ENCODE data around the gene PDE8B. TPM values are rescaled to one million over a fixed set of nuclear protein-coding genes. Genes with fewer than 3 reads are reported as not detected.
A peak's percentile ranks its signal among the peaks of the same experiment; 100 is the strongest.

PDE8B gene
- total RNA-seq, 2 donors from 2014 or later: 0.10 TPM; not detected in 1

DNA sequence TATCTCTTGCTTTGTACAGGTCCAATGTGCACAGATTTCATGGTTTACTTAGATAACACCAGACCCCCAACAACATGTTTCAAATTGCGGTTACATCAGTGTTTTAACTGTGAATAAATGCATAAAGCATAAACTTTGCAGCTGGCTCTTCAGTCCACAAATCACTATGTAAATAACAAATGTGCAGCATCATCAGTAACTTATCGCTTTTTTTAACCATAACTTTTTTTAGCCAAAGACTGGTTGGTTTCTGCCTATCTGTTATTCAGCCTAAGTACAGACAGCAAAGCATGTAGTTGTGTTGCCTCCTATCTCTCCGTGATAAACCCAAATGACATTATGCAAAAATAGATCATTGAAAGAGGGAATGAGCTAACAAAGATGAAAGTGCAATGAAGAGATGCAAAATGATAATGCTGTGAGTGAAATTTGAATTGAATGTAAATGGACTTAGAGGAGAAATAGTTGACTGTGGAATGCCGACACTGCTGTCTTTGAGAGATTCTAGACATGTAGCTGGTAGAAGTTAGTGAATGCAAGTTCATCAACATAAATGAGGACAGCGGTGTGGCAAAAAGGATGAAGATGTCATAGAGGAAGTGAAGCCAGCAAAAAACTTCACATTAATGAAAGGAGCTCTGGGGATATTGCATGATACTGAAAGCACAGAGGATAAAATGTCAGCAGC lies 108.8 kb downstream of the PDE8B start:
- DNase-seq (ENCODE audit: low spot score in 2 of 2): no peak
- Mint-ChIP-seq H3K9me3 (no peaks in the 10 kb centered on the region), H3K27ac (no peak overlapping the region), H3K36me3 (no peaks in the 10 kb centered on the region)
- ATAC-seq: no peak

DNA sequence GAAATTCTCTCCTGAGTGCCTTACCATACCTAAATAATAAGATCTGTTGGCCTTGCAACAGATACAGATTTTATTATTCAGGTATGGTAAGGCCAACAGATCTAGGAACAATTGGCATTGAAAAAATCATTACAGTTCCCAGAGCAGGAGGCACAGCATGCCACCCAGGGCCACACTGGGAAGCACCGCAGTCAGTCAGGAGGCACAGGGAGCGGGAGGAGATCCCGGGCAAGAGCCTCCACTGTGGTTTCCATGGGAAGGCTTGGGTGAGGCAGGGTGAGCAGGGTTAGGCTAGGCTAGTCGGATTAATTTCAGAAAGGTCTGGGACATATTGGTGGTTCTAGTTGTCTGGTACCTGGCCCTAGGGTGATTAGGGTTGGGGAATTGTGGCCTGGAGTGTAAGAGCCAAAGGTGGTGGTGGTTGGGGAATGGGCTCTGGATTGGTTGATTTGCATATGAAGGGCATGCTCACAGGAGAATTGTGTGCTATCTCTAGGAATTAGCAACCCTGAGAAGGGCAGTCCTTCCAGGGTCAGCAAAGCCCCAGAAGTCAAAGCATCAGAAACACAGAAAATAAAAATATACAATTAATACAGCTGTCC lies 111.4 kb downstream of the PDE8B start:
- DNase-seq (ENCODE audit: low spot score in 2 of 2): no peak
- ATAC-seq: no peak
- Mint-ChIP-seq H3K9me3 (no peaks in the 10 kb centered on the region), H3K27ac (no peak overlapping the region), H3K36me3 (no peaks in the 10 kb centered on the region)

DNA sequence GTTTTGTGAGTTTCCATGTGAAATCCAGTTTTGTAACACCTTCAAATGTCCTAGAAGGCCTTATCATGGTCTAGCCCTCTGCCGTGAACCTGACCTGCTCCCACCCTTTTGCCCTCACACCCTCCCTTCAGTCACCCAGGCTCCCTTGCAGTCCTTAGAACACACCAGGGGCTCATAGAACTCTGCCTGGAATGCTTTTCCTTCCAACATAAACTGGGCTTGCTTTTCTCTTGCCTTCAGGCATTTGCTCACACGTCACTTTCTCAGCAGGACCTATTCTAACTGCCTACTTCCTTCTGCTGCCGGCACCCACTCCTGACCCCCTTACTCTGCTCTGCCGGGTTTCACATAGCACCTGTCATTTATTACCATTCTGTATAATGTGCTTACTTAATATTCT lies 111.9 kb downstream of the PDE8B start:
- DNase-seq (ENCODE audit: low spot score in 2 of 2) (no peak), ATAC-seq (no peak)
- no peak overlapping the region for H3K27ac Mint-ChIP-seq
- no peaks in the 10 kb centered on the region for H3K9me3 Mint-ChIP-seq
- no peaks in the 10 kb centered on the region for H3K36me3 Mint-ChIP-seq

DNA sequence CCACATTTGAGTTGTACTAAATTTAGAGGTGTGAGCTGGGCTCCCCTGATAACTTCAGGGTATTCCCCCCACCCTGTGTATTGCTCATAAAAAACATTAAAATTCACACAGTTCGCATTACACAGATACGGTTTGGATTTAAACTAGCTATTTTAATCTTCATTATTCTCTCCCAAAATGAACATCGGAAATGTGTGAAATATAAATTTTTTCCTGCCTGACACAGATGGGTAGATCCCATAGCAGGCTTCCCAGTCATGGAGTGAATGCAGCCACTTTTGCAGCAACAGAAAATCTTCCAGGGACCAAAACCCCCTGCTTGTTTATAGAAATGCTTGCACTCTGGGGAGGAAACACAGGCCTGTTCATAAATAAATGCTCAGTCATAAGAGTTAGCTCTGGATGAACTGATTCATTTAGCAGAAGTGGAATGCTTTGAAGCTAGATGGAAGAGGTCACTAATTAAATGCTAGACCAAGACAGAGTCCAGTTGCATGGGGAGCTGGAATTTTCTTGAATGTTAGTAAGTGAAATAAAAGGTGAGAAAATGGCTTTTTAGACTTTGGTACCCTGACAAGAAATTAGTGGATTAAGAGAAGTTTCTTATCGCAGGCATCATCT lies 115.6 kb downstream of the PDE8B start:
- Mint-ChIP-seq H3K36me3 (peaks cover 0 to 6% of the 10 kb centered on the region in 2 donors), H3K27ac (no peak overlapping the region), H3K9me3 (peaks cover 0 to 7% of the 10 kb centered on the region in 2 donors)
- DNase-seq (ENCODE audit: low spot score in 2 of 2) (no peak), ATAC-seq (no peak)

DNA sequence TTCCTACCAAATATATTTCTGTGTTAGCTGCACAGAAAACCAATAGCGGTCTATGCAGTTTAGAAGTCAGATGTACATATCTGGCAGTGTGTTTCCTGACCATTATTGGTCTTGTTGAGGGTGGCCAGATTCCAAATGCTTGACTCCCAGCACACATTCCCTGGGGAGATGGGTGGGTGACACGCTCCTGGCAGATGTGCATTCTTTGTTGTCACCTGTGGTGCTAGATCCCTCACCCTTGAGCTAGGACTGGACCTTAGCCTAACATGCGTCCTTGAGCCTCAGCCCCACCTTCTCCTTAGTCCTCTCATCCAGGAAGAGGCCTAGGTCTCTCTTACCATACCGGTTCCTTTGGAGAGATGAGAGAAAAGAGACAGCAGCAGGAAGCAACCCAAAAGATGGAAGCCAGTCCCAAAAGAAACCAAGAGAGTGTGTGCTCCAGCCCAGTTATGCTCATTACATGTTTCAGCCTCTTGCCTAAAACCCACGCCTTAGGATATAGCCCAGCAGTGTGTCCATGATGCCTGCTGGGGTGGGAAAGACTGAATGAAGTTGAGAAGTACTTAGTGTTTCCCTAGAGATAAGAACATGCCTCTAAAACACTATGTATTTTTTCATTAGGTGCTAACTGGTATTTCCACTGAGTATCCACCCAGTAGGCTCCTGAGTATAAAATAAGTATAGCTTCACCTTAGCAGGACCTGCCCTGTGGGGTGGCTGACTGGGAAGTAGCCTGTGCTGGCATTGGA lies 116.7 kb downstream of the PDE8B start:
- peaks cover 0 to 9% of the 10 kb centered on the region in 2 donors for H3K36me3 Mint-ChIP-seq
- no peak overlapping the region for H3K27ac Mint-ChIP-seq
- H3K9me3 Mint-ChIP-seq: peaks cover 0 to 7% of the 10 kb centered on the region in 2 donors
- no peak for ATAC-seq
- no peak for DNase-seq (ENCODE audit: low spot score in 2 of 2)

DNA sequence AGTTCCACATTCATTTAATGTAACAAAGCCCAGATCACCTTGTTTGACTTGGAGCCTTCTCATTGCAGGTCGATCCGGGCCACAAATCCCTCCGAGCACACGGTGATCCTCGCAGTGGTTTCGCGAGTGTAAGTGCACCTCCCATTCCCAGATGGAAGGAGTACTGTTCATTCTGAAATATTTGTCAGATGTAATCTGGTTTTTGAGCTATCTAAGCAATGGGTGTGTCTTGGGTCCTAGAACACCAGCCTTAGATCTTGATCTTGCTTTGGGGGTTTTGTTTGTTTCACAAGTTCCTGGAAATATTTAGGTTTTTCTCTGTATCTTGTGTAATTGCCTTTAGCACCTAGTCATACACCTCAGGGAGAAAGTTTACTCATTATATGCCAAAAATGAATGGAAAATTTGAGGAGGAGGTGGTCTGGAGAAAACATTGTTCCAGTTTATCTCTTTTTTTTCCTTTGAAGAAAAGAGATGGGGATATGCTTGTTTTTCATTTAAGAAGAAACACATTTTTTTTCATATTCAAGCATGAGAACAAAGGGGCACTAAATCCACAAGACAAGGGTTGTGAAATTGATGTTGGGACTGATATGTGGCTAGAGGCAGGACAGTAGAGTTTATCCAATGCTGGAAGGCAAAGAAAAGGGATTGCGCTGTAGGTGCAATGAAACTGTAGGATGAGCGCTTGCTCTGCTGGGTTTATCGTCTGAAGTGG lies 118.6 kb downstream of the PDE8B start:
- peak; percentile 43 to 96 for ATAC-seq
- peaks cover 0 to 7% of the 10 kb centered on the region in 2 donors for H3K9me3 Mint-ChIP-seq
- H3K27ac Mint-ChIP-seq: peak overlapping the region in 1 of 2 donors; percentile 82
- no peak for DNase-seq (ENCODE audit: low spot score in 2 of 2)
- H3K36me3 Mint-ChIP-seq: peaks cover 0 to 9% of the 10 kb centered on the region in 2 donors

DNA sequence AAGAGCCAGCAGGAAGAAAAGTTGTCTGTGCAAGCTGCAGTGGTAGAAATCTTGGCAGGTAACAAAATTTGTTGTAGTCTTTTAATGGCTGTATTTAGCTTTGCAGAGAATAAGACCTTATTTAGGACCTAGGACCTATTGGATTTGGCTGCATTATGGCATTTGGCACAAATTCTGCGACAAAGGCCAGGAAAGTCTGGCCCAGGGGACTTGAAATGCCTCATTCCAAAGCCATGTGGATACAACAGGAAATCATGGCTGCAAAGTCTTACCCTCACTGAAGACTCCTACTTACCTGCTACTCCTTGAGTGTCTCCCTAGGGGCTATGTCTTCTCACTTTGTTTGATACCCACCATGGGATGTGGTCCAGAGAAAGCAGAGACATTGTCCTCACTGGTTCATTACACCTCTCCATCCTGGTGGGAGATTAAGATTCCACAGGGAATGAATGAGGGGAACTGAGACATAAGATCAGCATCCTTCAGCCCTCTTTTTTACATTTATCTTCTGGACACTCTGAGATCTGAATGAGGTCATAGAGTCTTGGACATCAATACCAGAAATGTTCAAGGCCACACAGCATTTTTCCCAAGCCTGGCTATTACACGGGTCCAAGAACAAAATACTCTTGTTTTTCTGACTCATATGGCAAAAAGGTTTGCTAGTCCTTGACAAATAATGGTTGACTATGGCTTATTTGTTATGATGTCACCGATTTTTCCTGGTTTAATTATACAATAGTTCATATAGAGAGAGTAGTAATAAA lies 119.4 kb downstream of the PDE8B start:
- H3K36me3 Mint-ChIP-seq: peaks cover 0 to 9% of the 10 kb centered on the region in 2 donors
- DNase-seq (ENCODE audit: low spot score in 2 of 2) (no peak), ATAC-seq (no peak)
- H3K27ac Mint-ChIP-seq: peak overlapping the region in 1 of 2 donors; percentile 82
- peaks cover 0 to 7% of the 10 kb centered on the region in 2 donors for H3K9me3 Mint-ChIP-seq

DNA sequence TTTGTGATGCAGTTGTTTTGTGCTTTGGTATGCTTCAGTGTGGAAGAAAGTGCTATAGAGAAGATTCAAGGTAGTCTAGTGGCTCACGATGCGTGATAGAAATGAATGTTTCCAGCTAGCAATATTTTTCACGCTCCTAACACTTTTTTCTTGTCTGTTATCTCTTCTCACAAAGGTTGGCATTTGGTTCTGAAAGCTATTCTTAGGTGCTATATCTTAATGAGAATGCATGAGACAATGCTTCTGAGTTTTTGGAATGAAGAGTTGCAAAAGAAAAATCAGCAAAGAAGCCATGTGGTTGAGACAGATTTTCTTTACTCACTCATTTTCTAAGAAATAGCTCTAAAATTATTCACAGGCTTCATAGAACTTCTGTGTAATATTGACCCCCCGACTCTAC lies 122.6 kb downstream of the PDE8B start:
- ATAC-seq: no peak
- no peak for DNase-seq (ENCODE audit: low spot score in 2 of 2)
- Mint-ChIP-seq H3K27ac (no peak overlapping the region), H3K9me3 (peaks cover 0 to 7% of the 10 kb centered on the region in 2 donors), H3K36me3 (peaks cover 0 to 9% of the 10 kb centered on the region in 2 donors)

DNA sequence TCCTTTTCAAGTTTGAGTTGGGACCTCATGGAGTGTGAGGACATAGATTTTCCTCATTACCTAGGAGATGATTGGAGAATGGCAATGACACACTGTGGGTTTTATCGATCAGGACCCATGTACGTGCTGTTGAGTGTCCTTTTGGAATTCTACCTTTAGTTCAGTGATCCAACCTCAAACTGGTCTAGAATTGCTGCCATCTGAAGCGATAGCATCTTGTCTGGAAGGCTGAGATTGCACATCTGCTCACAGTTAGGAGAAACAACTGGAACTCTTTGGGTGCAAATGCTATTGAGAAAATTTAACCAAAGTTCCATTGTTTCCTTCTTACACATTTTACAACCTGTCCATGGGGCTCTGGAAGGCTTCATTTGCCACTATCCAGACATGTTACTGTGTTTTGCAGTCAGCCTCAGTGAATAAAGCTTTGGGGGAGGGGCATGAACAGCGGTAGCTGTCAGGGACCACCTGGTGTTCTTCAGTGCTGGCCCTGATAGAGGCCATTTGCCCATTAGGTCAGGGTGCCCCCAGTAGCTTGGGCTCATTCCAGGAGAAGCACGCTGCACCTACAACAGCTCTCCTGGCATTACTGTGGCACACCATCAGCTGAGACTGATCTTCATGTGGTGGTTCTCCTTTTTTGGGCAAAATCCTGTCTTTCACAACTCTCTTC lies 123.1 kb downstream of the PDE8B start:
- ATAC-seq (no peak), DNase-seq (ENCODE audit: low spot score in 2 of 2) (no peak)
- Mint-ChIP-seq H3K36me3 (peaks cover 0 to 9% of the 10 kb centered on the region in 2 donors), H3K9me3 (peaks cover 0 to 7% of the 10 kb centered on the region in 2 donors), H3K27ac (no peak overlapping the region)

DNA sequence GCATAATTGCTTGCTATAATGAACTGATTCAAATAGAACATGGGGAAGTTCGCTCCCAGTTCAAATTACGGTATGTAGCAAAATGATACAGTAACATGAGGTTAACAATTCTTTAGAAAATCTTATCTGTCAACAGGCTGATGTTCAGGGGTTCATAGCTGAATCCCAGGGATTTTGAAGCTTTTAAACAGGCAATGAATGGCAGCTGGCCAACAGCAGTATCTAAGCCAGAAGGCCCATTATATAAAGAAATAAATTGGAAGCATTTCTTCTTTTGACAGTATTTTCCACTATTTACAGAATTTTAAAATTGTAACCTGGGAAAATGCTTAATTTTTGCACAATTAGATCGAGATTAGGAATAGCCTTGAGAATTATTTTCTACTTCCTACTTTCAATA lies 126.8 kb downstream of the PDE8B start:
- H3K36me3 Mint-ChIP-seq: no peaks in the 10 kb centered on the region
- no peak overlapping the region for H3K27ac Mint-ChIP-seq
- H3K9me3 Mint-ChIP-seq: no peaks in the 10 kb centered on the region
- DNase-seq (ENCODE audit: low spot score in 2 of 2) (no peak), ATAC-seq (no peak)

DNA sequence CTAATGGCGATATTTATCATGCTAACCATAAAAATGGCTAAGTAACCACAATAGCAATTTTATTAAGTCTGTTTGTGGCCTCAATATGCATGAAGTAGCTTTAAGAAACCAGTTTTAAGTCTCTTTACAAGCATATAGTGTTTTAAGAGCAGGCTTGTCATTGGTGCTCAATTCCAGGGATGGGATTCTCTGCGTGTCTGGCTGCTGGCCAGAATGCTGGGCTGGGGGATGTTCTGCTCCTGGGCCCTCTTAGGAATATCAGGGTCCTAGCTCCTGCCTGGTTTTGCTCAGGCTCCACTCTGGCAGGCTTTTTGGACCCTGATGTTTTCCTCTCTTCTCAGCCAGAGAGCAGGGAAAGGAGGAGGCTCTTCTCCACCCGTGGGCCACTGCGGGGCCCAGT lies 127.2 kb downstream of the PDE8B start:
- Mint-ChIP-seq H3K9me3 (no peaks in the 10 kb centered on the region), H3K36me3 (no peaks in the 10 kb centered on the region), H3K27ac (no peak overlapping the region)
- DNase-seq (ENCODE audit: low spot score in 2 of 2): no peak
- no peak for ATAC-seq

DNA sequence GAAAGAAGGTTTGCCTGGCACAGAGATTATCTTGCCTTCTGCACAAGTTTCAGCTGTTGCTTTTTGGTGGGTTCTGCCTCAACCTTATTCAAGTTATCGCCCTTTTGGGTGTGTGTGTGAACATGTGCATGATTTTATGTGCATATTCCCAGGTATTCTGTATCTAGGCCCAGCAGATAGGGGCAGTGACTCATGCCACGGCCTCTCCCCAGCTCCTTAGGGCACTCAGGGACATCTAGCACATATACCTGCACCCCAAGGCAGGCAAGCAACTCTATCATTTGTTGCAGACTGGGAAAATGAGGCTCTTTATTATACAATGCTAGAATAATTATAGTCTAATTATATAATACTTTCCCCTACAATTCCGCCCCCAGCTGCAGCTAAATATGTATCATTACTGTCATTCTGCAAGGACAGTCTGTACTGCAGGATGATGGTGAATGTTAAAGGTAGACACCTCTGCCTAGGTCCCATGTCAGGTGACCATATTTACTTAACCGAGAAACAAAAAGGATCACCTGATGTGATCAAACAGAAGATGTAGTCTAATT lies 128.9 kb downstream of the PDE8B start:
- DNase-seq (ENCODE audit: low spot score in 2 of 2) (no peak), ATAC-seq (no peak)
- Mint-ChIP-seq H3K27ac (no peak overlapping the region), H3K9me3 (no peaks in the 10 kb centered on the region), H3K36me3 (no peaks in the 10 kb centered on the region)

DNA sequence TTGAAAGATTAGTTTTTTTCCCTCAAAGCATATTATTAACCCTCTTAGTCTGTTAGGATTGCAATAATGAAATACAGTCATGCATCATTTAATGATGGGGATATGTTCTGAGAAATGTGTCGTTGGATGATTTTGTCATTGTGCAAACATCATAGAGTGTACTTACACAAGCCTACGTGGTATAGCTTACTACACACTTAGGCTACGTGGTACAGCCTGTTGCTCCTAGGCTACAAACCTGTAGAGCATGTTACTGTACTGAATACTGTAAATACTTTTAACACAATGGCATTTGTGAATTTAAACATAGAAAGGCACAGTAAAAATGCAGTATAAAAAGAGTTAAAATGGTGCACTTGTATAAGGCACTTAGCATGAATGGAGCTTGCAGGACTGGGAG lies 132.7 kb downstream of the PDE8B start:
- DNase-seq (ENCODE audit: low spot score in 2 of 2): no peak
- ATAC-seq: no peak
- Mint-ChIP-seq H3K27ac (no peak overlapping the region), H3K36me3 (no peaks in the 10 kb centered on the region), H3K9me3 (no peaks in the 10 kb centered on the region)

DNA sequence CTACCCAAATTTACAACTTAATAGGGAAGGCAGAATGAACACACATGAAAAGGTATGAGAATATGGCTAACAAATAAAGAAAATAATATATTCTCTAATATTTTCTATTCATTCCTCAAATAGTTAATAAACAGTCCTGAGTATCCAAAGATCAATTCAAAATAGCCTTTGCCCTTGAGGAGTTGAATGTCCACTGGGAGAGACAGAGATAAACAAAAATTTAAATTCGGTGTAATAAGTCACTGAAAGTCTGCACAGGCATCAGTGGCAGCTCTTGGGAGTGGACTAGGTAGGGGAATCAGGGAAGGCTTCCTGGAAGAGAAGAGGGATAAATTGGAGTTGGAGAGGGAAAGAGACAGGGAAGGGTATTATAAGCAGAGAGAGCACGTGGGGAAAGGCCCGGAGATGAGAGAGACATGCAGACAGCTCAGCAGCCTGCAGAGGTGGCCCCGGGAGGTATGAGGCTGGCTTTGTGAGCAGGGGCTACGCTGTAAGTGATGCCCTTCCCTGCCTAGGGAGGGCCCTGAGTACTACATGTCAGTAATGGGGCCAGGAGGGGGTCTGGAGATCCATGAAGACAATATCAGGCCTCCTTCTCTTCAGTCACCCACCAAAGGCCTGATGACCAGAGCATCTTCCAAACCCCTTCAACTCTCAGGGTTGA lies 137.1 kb downstream of the PDE8B start:
- DNase-seq (ENCODE audit: low spot score in 2 of 2): no peak
- no peak overlapping the region for H3K27ac Mint-ChIP-seq
- no peaks in the 10 kb centered on the region for H3K36me3 Mint-ChIP-seq
- H3K9me3 Mint-ChIP-seq: no peaks in the 10 kb centered on the region
- ATAC-seq: no peak

DNA sequence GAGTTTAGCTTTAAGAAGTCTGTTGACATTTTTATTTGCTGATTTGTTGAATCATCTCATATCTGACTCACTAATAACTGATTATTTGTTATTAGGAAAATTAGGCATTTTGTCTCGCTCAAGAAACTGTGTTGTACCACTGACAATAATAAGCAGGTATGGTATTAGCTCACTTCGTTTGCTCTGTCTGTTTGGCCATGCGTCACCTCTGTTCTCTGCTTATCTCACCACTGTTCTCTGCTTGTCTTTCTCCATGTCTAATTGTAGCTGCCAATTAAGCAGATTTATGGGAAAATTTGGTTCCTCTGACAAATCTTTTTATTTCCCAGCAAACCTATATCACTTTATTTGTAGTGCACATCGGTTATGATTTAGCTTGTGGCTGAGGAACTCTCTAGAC lies 142.8 kb downstream of the PDE8B start:
- ATAC-seq: no peak
- H3K27ac Mint-ChIP-seq: no peak overlapping the region
- peaks cover 8% of the 10 kb centered on the region in 2 donors for H3K36me3 Mint-ChIP-seq

More for the DNA sequence above, 142.8 kb downstream of the PDE8B start:
- H3K9me3 Mint-ChIP-seq: peaks cover 4 to 8% of the 10 kb centered on the region in 2 donors
- DNase-seq (ENCODE audit: low spot score in 2 of 2): no peak

All from activated naive CD4-positive, alpha-beta T cell treated with anti-CD3 and anti-CD28 coated beads, Interleukin-2, amount 50 U/mL, for 72 hours (primary cell).